Embryonic facial prominence (tissue), 1 donor: ENCODE data around the gene FMNL2.
"Not testable (repeated sequence)": the region's sequence is repeated elsewhere in the genome, so short reads cannot be mapped to it uniquely, and the experiment has no call there.

ENCODE experiments used
- DNase-seq: peaks from one replicate; pipeline ENCODE4 v3.0.0-alpha.2; 2016; ENCODE audit errors: extremely low spot score

FMNL2 gene

GRCh38 chr2:152375174-152375573, 40.2 kb downstream of the FMNL2 start:
- DNase-seq: no peak

- no peak for DNase-seq
These were observed 41.4 kb downstream of the FMNL2 start for GRCh38 chr2:152376385-152376784.

- no peak for DNase-seq
These were observed 42.0 kb downstream of the FMNL2 start for GRCh38 chr2:152376968-152377367.

- no peak for DNase-seq
These were observed 44.1 kb downstream of the FMNL2 start for GRCh38 chr2:152379089-152379488.

GRCh38 chr2:152380261-152381055, 45.5 kb downstream of the FMNL2 start:
- no peak for DNase-seq

GRCh38 chr2:152383702-152384101, 48.7 kb downstream of the FMNL2 start:
- no peak for DNase-seq

- no peak for DNase-seq
These were observed 50.0 kb downstream of the FMNL2 start for GRCh38 chr2:152384992-152385391.

GRCh38 chr2:152385650-152386049, 50.7 kb downstream of the FMNL2 start:
- no peak for DNase-seq

- DNase-seq: no peak
These were observed 51.3 kb downstream of the FMNL2 start for GRCh38 chr2:152386266-152386665.

- DNase-seq: no peak
These were observed 52.1 kb downstream of the FMNL2 start for GRCh38 chr2:152387041-152387440.

GRCh38 chr2:152388269-152388668, 53.3 kb downstream of the FMNL2 start:
- not testable (repeated sequence) for DNase-seq

- DNase-seq: no peak
These were observed 54.5 kb downstream of the FMNL2 start for GRCh38 chr2:152389483-152389882.

- no peak for DNase-seq
These were observed 55.9 kb downstream of the FMNL2 start for GRCh38 chr2:152390837-152391236.

GRCh38 chr2:152391318-152391717, 56.3 kb downstream of the FMNL2 start:
- DNase-seq: no peak

- no peak for DNase-seq
These were observed 58.4 kb downstream of the FMNL2 start for GRCh38 chr2:152393377-152393776.

GRCh38 chr2:152394326-152394725, 59.4 kb downstream of the FMNL2 start:
- DNase-seq: no peak

- DNase-seq: no peak
These were observed 60.1 kb downstream of the FMNL2 start for GRCh38 chr2:152395103-152395502.

- DNase-seq: no peak
These were observed 60.6 kb downstream of the FMNL2 start for GRCh38 chr2:152395572-152395971.

- DNase-seq: peak; percentile 69
These were observed 61.1 kb downstream of the FMNL2 start for GRCh38 chr2:152396051-152396511.

GRCh38 chr2:152396763-152397162, 61.8 kb downstream of the FMNL2 start:
- no peak for DNase-seq

GRCh38 chr2:152399003-152399402, 64.0 kb downstream of the FMNL2 start:
- no peak for DNase-seq

GRCh38 chr2:152400607-152401214, 65.7 kb downstream of the FMNL2 start:
- no peak for DNase-seq
